ENCODE measurements around the gene MIA2.
"Not testable (repeated sequence)": the region's sequence is repeated elsewhere in the genome, so short reads cannot be mapped to it uniquely, and the experiment has no call there.

DNA sequence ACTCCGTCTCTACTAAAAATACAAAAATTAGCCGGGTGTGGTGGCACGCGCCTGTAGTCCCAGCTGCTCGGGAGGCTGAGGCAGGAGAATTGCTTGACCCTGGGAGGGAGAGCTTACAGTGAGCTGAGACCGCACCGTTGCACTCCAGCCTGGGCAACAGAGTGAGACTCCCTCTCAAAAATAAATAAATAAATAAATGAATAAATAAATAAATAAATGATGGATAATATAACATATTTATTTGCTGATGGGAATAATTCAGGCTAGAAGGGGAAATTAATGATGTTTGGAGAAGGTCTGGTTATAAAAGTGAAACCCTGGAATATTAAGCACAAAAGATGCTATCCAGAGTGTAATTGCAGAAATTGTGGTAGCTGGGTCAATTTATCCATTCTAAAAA is 107.4 kb downstream of the MIA2 start:
- TF ChIP-seq, protein P1, sequence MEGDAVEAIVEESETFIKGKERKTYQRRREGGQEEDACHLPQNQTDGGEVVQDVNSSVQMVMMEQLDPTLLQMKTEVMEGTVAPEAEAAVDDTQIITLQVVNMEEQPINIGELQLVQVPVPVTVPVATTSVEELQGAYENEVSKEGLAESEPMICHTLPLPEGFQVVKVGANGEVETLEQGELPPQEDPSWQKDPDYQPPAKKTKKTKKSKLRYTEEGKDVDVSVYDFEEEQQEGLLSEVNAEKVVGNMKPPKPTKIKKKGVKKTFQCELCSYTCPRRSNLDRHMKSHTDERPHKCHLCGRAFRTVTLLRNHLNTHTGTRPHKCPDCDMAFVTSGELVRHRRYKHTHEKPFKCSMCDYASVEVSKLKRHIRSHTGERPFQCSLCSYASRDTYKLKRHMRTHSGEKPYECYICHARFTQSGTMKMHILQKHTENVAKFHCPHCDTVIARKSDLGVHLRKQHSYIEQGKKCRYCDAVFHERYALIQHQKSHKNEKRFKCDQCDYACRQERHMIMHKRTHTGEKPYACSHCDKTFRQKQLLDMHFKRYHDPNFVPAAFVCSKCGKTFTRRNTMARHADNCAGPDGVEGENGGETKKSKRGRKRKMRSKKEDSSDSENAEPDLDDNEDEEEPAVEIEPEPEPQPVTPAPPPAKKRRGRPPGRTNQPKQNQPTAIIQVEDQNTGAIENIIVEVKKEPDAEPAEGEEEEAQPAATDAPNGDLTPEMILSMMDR (conservative IDR thresholded peaks at IDR 0.05; ENCODE audit: low read depth, low read length), result not testable (repeated sequence)
- not testable (repeated sequence) for TF ChIP-seq EZH2 (IDR thresholded peaks at IDR 0.05; ENCODE audit: low read length, unreplicated experiment)

Data from PC-3 (cell line).